ENCODE results near the gene C15orf61. TPM values are rescaled to one million over a fixed set of nuclear protein-coding genes. Genes with fewer than 3 reads are reported as not detected.

Gene C15orf61
- polyA plus RNA-seq, 1 experiment = 3.2 TPM

DNA sequence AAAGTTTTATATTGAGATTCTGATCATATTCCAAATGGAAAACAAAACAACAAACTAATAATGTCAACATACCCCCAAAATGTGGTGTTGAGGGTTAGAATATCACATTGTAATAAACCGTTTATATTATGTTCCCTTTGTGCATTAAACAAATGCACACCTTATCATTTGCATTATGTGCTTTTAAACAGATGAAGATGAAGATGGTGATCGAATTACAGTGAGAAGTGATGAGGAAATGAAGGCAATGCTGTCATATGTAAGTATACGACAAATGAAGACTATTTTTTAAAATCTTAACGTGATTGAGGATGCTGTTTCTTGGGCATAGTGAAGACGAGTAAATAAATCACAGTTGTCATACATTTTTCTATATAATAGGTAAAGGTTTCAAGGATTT is 42.2 kb downstream of the C15orf61 start:
- Histone ChIP-seq H3K27me3 (ENCODE audit: control insufficient read depth, insufficient read depth, low read length) (no peaks in the 10 kb centered on the region), H3K27ac (ENCODE audit: low read depth, low read length) (no peak overlapping the region), H3K9me3 (ENCODE audit: control insufficient read depth, insufficient read depth, low read length) (no peaks in the 10 kb centered on the region), H3K4me3 (ENCODE audit: low read depth, low read length) (no peak overlapping the region)
- no peak for DNase-seq (ENCODE audit: low read depth, low spot score)
- ChIA-PET POLR2A (no interaction called here), CTCF (no interaction called here)
- TF ChIP-seq, protein P1, sequence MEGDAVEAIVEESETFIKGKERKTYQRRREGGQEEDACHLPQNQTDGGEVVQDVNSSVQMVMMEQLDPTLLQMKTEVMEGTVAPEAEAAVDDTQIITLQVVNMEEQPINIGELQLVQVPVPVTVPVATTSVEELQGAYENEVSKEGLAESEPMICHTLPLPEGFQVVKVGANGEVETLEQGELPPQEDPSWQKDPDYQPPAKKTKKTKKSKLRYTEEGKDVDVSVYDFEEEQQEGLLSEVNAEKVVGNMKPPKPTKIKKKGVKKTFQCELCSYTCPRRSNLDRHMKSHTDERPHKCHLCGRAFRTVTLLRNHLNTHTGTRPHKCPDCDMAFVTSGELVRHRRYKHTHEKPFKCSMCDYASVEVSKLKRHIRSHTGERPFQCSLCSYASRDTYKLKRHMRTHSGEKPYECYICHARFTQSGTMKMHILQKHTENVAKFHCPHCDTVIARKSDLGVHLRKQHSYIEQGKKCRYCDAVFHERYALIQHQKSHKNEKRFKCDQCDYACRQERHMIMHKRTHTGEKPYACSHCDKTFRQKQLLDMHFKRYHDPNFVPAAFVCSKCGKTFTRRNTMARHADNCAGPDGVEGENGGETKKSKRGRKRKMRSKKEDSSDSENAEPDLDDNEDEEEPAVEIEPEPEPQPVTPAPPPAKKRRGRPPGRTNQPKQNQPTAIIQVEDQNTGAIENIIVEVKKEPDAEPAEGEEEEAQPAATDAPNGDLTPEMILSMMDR (IDR thresholded peaks at IDR 0.05; ENCODE audit: low read depth, low read length) = no peak

GRCh38 chr15:67564021-67564967 is 43.4 kb downstream of the C15orf61 start:
- POLR2A ChIA-PET = no interaction called here
- CTCF ChIA-PET = no interaction called here
- Histone ChIP-seq H3K27me3 (ENCODE audit: control insufficient read depth, insufficient read depth, low read length) (no peaks in the 10 kb centered on the region), H3K4me3 (ENCODE audit: low read depth, low read length) (no peak overlapping the region), H3K9me3 (ENCODE audit: control insufficient read depth, insufficient read depth, low read length) (no peaks in the 10 kb centered on the region), H3K27ac (ENCODE audit: low read depth, low read length) (no peak overlapping the region)
- TF ChIP-seq, protein P1 (IDR thresholded peaks at IDR 0.05; ENCODE audit: low read depth, low read length) = no peak
- DNase-seq (ENCODE audit: low read depth, low spot score) = no peak

DNA sequence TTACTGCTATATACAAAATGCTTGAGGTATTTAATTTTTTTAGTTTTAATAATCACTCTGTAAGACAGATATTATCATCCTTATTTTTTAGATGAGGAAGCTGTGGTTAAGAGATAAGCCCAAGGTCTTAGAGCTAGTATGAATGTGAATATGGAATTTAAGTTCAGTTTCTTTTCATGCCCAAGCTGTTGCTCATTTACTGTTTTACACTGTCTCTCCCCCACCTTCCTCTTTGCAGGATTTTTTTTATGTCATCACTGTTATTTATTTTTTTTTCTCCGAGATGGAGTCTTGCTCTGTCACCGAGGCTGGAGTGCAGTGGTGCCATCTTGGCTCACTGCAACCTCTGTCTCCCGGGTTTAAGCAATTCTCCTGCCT is 44.0 kb downstream of the C15orf61 start:
- DNase-seq (ENCODE audit: low read depth, low spot score) = no peak
- POLR2A ChIA-PET = no interaction called here
- Histone ChIP-seq H3K27ac (ENCODE audit: low read depth, low read length) (no peak overlapping the region), H3K4me3 (ENCODE audit: low read depth, low read length) (no peak overlapping the region), H3K9me3 (ENCODE audit: control insufficient read depth, insufficient read depth, low read length) (no peaks in the 10 kb centered on the region), H3K27me3 (ENCODE audit: control insufficient read depth, insufficient read depth, low read length) (no peaks in the 10 kb centered on the region)
- CTCF ChIA-PET = no interaction called here
- TF ChIP-seq, protein P1 (IDR thresholded peaks at IDR 0.05; ENCODE audit: low read depth, low read length) = no peak

GRCh38 chr15:67569668-67570067 is 48.7 kb downstream of the C15orf61 start:
- TF ChIP-seq, protein P1 (IDR thresholded peaks at IDR 0.05; ENCODE audit: low read depth, low read length) = no peak
- CTCF ChIA-PET = interaction anchor here (1.5 kb wide), 1 partner anchor 14 kb away, joined by 3 read pairs; no protein-coding TSS in a partner anchor
- H3K4me3 ChIP-seq (ENCODE audit: low read depth, low read length) = no peak overlapping the region
- H3K9me3 ChIP-seq (ENCODE audit: control insufficient read depth, insufficient read depth, low read length) = no peaks in the 10 kb centered on the region
- no peaks in the 10 kb centered on the region for H3K27me3 ChIP-seq (ENCODE audit: control insufficient read depth, insufficient read depth, low read length)
- DNase-seq (ENCODE audit: low read depth, low spot score) = no peak
- H3K27ac ChIP-seq (ENCODE audit: low read depth, low read length) = no peak overlapping the region
- POLR2A ChIA-PET = no interaction called here

GRCh38 chr15:67570875-67571647 is 50.1 kb downstream of the C15orf61 start:
- Histone ChIP-seq H3K9me3 (ENCODE audit: control insufficient read depth, insufficient read depth, low read length) (no peaks in the 10 kb centered on the region), H3K27me3 (ENCODE audit: control insufficient read depth, insufficient read depth, low read length) (no peaks in the 10 kb centered on the region), H3K27ac (ENCODE audit: low read depth, low read length) (no peak overlapping the region), H3K4me3 (ENCODE audit: low read depth, low read length) (no peak overlapping the region)
- POLR2A ChIA-PET = no interaction called here
- CTCF ChIA-PET = interaction anchor here (1.5 kb wide), 1 partner anchor 15 kb away, joined by 3 read pairs; no protein-coding TSS in a partner anchor
- no peak for DNase-seq (ENCODE audit: low read depth, low spot score)
- TF ChIP-seq, protein P1 (IDR thresholded peaks at IDR 0.05; ENCODE audit: low read depth, low read length) = no peak
